Measurements from ENCODE around the gene CEACAM1.

The CEACAM1 gene

GRCh38 chr19:42459926-42460325 lies 68.4 kb downstream of the CEACAM1 start:
- TF ChIP-seq CTCF (conservative IDR thresholded peaks at IDR 0.05; ENCODE audit: control insufficient read depth, insufficient read depth, low read depth, low read length), result no peak
- H3K4me3 ChIP-seq (ENCODE audit: control insufficient read depth, low read depth, low read length), result no peak overlapping the region
- DNase-seq (ENCODE audit: low read depth), result no peak
